HG02938 (cell line): Measurements from ENCODE around the gene NAALAD2.
"Not testable (repeated sequence)": the region's sequence is repeated elsewhere in the genome, so short reads cannot be mapped to it uniquely, and the experiment has no call there.

Source experiments
- ATAC-seq: cut with Tn5 transposase; IDR thresholded peaks from one replicate; pipeline ENCODE4 v1.9.1; 2021; ENCODE audit warnings: mild to moderate bottlenecking, moderate library complexity; ENCODE audit not compliant: unreplicated experiment

NAALAD2 gene

DNA sequence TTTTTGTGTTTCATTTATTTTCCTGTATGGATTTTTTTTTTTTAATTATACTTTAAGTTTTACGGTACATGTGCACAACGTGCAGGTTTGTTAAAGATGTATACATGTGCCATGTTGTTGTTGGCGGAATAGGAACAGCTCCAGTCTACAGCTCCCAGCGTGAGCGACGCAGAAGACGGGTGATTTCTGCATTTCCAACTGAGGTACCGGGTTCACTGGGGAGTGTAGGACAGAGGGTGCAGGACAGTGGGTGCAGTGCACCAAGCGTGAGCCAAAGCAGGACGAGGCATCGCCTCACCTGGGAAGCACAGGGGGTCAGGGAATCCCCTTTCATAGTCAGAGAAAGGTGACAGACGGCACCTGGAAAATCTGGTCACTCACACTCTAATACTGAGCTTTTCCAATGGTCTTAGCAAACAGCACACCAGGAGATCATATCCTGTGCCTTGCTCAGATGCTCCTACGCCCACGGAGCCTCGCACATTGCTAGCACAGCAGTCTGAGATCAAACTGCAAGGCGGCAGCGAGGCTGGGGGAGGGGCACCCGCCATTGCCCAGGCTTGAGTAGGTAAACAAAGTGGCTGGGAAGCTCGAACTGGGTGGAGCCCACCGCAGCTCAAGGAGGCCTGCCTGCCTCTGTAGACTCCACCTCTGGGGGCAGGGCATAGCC, 105.6 kb downstream of the NAALAD2 start:
- ATAC-seq: not testable (repeated sequence)

DNA sequence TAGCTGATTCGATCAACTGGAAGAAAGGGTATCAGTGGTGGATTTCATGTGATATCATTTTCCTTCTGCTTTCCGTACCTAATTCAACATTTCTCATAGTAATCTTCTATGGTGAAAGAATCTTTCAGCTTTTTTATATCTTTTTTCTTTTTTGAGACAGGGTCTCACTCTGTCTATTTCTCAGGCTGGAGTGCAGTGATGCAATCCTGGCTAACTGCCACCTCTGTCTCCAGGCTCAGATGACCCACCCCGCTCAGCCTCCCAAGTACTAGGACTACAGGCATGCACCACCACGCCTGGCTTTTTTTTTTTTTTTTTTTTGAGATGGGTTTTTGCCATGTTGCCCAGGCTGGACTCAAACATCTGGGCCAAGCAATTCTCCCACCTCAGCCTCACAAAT, 107.0 kb downstream of the NAALAD2 start:
- no peak for ATAC-seq
